Heart right ventricle (tissue), 16 donors: Measurements from ENCODE around the gene CA7. TPM values are rescaled to one million over a fixed set of nuclear protein-coding genes. Genes with fewer than 3 reads are reported as not detected.
A peak's percentile ranks its signal among the peaks of the same experiment; 100 is the strongest.

Source experiments
- ATAC-seq, 8 donors: fragments of 200-7000 bp; cut with Tn5 transposase; one replicate each; pipeline ENCODE4 v1.9.1; 2020; ENCODE audit warnings: mild to moderate bottlenecking in 8 of 8, moderate library complexity in 8 of 8, moderate number of reproducible peaks in 1 of 8
- DNase-seq, 2 donors: peaks; one replicate each; pipeline ENCODE4 v3.0.0-alpha.2; 2020
- H3K27ac ChIP-seq, 10 donors: fragments of 200-600 bp; sonication (generic) in 2 of 10; one replicate each; pipeline versions ENCODE4 v1.5.0 to v1.8.0; 2020 to 2022; ENCODE audit warnings: mild to moderate bottlenecking in 3 of 10
- H3K27me3 ChIP-seq, 7 donors: fragments of 200-600 bp; one replicate each; pipeline ENCODE4 v1.8.0; 2021 to 2022; ENCODE audit warnings: mild to moderate bottlenecking in 2 of 7
- H3K36me3 ChIP-seq, 9 donors: fragments of 200-600 bp; sonication (generic) in 1 of 9; one replicate each; pipeline versions ENCODE4 v1.5.0 to v1.8.0; 2020 to 2022; ENCODE audit warnings: mild to moderate bottlenecking in 2 of 9
- H3K4me1 ChIP-seq, 9 donors: fragments of 200-600 bp; sonication (generic) in 1 of 9; one replicate each; pipeline versions ENCODE4 v1.5.0 to v1.8.0; 2020 to 2022; ENCODE audit warnings: mild to moderate bottlenecking in 4 of 9
- H3K4me3 ChIP-seq, 10 donors: fragments of 200-600 bp; sonication (generic) in 2 of 10; one replicate each; pipeline versions ENCODE4 v1.5.0 to v1.8.0; 2020 to 2022; ENCODE audit warnings: mild to moderate bottlenecking in 7 of 10, moderate library complexity in 2 of 10
- H3K9me3 ChIP-seq, 11 donors: fragments of 200-600 bp in 10 of 11; sonication (generic) in 2 of 11; one replicate each; pipeline versions ENCODE4 v1.5.0 to v1.8.0; 2013 to 2022; ENCODE audit warnings: mild to moderate bottlenecking in 2 of 11, control low read depth in 1 of 11, moderate library complexity in 1 of 11
- WGBS, 2 donors: extraction: QIAGEN DNeasy Blood & Tissue Kit; methylation state at CpG; one replicate each; pipeline ENCODE4 v1.1.7; 2013; ENCODE audit warnings: inconsistent platforms in 1 of 2; 5-methylcytosine and 5-hydroxymethylcytosine counted together
- intact Hi-C, 10 donors: fragments of 100-400 bp; cut with DNase I; formaldehyde crosslinking; loops; one replicate each; pipeline versions ENCODE4 v1.11.1 to v1.14.2; 2022
- polyA plus RNA-seq, 2 donors: library from polyadenylated mRNA; stranded (reverse); fragments of 200-250 nt; gene quantifications; one replicate each; pipeline ENCODE4 v1.2.3, GENCODE V29; 2013
- total RNA-seq, 10 donors: library from RNA; stranded (reverse); fragmentation: NEBNext Ultra II Directional in 3 of 10; extraction: Animal tissue kit (Norgen Biotek cat#: 25700) in 3 of 10; gene quantifications; one replicate each; pipeline versions ENCODE4 v1.2.1 to v1.2.4, GENCODE V29; 2021 to 2023
- TF ChIP-seq, protein P1 (sequence below), 9 donors: fragments of 200-600 bp; sonication (generic) in 2 of 9; IDR thresholded peaks; one replicate each; pipeline versions ENCODE4 v1.5.0 to v1.8.0; 2021 to 2022; ENCODE audit warnings: antibody characterized with exemption in 9 of 9, mild to moderate bottlenecking in 5 of 9, moderate library complexity in 1 of 9
- donor health status: Arrhythmogenic right ventricular cardiomyopathy.
- donor health status: ischemic (EF 13 %, LVEDD 7.1; RV severe dilation, severe dysfunction).
- donor health status: healthy with polysubstance abuse.
- donor health status: DM: no; HTN: yes; CAD: no.
- donor health status: DM: no; HTN: no; CAD: no.
- donor health status: ischemic (EF 25% LVEDD 6.9; RV normal size, moderate dysfunction).
- donor health status: ischemic (EF 25% LVEDD 5.7; RV mildly dilated, moderate dysfunction).
- donor health status: healthy.
- donor health status: DM: yes; HTN: yes; CAD: no.
- donor health status: Ischemic cardiomyopathy.
- donor health status: ischemic (EF 35%, LVEDD 5.7; RV mildly dilated, moderate dysfunction).
- donor health status: nonischemic (EF 11% LVEDD 7.7; RV severe dilation, severe dysfunction).
- donor health status: DM: yes; HTN: yes; CAD: no.
- donor health status: PGD.
- donor health status: ischemic (EF 29% LVEDD 5.4; RV normal size, mild dysfunction).
- donor health status: nonischemic (EF 23%, LVEDD 6.1; RV moderate dilation, normal function).

CA7 gene
- total and polyA plus RNA-seq, 12 donors = not detected

DNA sequence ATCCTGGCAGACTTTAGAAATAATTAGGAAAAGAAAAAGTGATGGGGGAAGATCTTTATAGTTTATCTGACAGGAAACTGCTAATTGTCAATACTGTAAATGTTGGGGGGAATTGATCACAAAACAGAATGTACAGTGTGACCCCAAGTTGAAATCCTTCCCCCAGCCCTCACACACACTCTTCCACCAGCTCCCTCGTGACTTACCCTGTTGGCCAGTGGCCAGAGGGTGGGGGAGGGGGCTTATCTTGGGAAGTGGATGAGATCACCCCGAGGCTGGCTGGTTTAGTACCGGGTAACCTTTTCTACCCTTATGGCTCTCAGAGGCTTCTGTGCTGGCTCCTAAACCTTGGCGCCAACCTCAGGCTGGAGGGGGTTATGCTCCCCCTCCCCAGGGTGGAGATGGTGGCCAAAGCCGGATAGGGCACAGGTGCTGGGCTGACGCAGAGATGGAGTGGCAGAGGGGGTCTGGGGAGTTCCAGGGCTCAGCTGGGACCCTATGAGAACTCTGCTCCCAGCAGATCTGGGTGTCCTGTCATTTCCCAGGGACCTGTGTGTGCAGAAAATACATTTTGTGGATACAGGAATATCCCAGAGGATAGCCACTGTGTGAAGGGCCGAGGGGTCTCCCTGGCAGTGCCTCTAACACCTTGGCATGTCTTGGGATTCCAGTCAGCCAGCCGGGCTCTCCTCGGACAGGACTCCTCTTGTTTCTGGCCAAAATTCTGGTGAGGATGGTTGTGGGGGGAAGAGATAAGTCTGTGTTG, 55.9 kb downstream of the CA7 start:
- Histone ChIP-seq H3K27me3 (no peaks in the 10 kb centered on the region), H3K9me3 (no peaks in the 10 kb centered on the region), H3K36me3 (no peaks in the 10 kb centered on the region), H3K4me1 (peaks cover 23 to 84% (median 58%) of the 10 kb centered on the region in 9 donors), H3K4me3 (no peak overlapping the region), H3K27ac (peak overlapping the region; percentile 72 to 99 (median 94))
- DNase-seq = peak; percentile 81 to 83
- 11 to 20% methylated on average over 9 of the region's 9 CpGs for WGBS, 2 donors
- ATAC-seq = peak; percentile 6 to 41 (median 20)
- TF ChIP-seq, protein P1, sequence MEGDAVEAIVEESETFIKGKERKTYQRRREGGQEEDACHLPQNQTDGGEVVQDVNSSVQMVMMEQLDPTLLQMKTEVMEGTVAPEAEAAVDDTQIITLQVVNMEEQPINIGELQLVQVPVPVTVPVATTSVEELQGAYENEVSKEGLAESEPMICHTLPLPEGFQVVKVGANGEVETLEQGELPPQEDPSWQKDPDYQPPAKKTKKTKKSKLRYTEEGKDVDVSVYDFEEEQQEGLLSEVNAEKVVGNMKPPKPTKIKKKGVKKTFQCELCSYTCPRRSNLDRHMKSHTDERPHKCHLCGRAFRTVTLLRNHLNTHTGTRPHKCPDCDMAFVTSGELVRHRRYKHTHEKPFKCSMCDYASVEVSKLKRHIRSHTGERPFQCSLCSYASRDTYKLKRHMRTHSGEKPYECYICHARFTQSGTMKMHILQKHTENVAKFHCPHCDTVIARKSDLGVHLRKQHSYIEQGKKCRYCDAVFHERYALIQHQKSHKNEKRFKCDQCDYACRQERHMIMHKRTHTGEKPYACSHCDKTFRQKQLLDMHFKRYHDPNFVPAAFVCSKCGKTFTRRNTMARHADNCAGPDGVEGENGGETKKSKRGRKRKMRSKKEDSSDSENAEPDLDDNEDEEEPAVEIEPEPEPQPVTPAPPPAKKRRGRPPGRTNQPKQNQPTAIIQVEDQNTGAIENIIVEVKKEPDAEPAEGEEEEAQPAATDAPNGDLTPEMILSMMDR (IDR thresholded peaks at IDR 0.05) = no peak
- intact Hi-C loops = loop anchor here in 6 of 10 donors (2.0 to 10.0 kb wide), 4 partner anchors 29 to 55 kb away; partner anchors contain the start of gene CIAO2B (in 3 of the 6)

DNA sequence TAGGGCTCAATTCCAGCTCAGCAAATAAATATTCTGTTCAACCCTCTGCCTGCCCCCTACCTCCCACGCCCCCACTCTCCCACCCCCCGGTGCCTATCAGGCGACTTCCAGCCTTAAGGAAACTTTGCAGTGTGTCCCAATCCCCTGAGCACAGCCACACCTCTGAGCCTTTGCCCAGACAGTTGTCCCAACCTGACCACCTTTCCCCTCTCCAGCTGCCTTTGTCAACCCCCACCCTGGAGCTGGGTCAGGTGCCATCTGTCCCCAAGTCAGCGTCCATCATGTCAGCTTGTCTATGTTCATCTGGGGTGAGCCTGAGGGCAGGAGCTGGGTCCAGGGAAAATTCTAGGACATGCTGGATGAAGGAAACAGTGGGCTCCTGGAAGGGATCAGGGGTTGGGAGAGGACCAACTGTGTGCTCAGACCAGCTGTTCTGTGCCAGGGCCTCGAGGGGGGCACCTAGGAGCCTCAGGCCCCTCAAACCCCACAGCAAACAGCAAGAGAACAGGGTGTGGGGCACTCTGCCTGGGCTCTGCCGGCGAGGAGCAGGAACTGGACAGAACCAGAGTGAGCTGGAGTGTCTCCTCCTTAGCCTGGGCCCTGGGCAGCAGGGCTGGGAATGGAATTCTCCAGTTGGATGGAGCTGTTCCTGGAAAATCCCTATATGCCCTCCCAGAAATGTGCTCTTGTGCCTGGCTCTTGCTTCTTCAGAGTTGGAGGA, 56.7 kb downstream of the CA7 start:
- Histone ChIP-seq H3K4me1 (peaks cover 29 to 84% (median 59%) of the 10 kb centered on the region in 9 donors), H3K4me3 (no peak overlapping the region), H3K36me3 (no peaks in the 10 kb centered on the region), H3K27ac (peak overlapping the region; percentile 68 to 99 (median 94)), H3K27me3 (no peaks in the 10 kb centered on the region), H3K9me3 (no peaks in the 10 kb centered on the region)
- ATAC-seq = peak in 4 of 8 donors; percentile 2 to 14 (median 10)
- TF ChIP-seq, protein P1 (IDR thresholded peaks at IDR 0.05) = no peak
- intact Hi-C loops = loop anchor here in 1 of 10 donors (2.0 kb wide), 1 partner anchor 28 kb away; no protein-coding TSS in a partner anchor
- DNase-seq = peak in 1 of 2 donors; percentile 33
- WGBS, 2 donors = 25 to 35% methylated on average over 7 of the region's 7 CpGs

DNA sequence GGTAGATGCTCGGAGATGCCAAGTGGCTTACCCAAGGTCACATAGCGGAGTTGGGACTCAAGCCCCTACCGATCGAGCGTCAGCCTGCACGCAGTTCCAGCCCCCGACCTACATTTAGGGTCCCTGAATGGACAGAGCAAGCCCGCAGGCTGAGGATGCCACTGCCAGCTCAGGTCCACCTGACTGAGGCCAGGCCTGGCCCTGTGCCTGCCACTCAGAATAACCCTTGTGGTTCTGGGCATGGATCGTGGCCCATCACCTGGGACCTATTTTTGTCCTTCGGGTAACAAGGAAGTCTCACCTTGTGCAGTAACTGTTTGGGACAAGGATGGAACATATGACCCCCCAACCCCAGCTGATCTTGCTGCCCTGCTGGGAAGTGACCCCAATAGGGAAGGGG, 57.4 kb downstream of the CA7 start:
- ATAC-seq (peak in 3 of 8 donors; percentile 5 to 43 (median 20)), DNase-seq (peak in 1 of 2 donors; percentile 66)
- peak overlapping the region; percentile 68 to 99 (median 94) for H3K27ac ChIP-seq
- no peaks in the 10 kb centered on the region for H3K36me3 ChIP-seq
- no peaks in the 10 kb centered on the region for H3K27me3 ChIP-seq
- peaks cover 31 to 89% (median 66%) of the 10 kb centered on the region in 9 donors for H3K4me1 ChIP-seq
- no peaks in the 10 kb centered on the region for H3K9me3 ChIP-seq
- TF ChIP-seq, protein P1 (IDR thresholded peaks at IDR 0.05) = no peak
- WGBS, 2 donors = 47 to 59% methylated on average over 10 of the region's 10 CpGs
- intact Hi-C loops = loop anchor here in 1 of 10 donors (2.0 kb wide), 1 partner anchor 27 kb away; no protein-coding TSS in a partner anchor
- no peak overlapping the region for H3K4me3 ChIP-seq
